HepG2 (cell line): ENCODE results near the gene IL15. TPM values are rescaled to one million over a fixed set of nuclear protein-coding genes. Genes with fewer than 3 reads are reported as not detected.

ENCODE experiments used
- E2F1 ChIP-seq: sonication (generic); formaldehyde crosslinking; IDR thresholded peaks from 2 replicates; pipeline ENCODE4 v1.5.0; 2020; ENCODE audit warnings: missing genetic modification reagents
- ETS1 ChIP-seq: sonication (generic); formaldehyde crosslinking; IDR thresholded peaks from 2 replicates; pipeline ENCODE4 v1.4.0; 2020; ENCODE audit warnings: missing genetic modification reagents
- GTF2F1 ChIP-seq: fragments of 150-350 bp; IDR thresholded peaks from 2 replicates; pipeline ENCODE4 v1.6.1; 2014; ENCODE audit warnings: low read length
- RERE ChIP-seq: IDR thresholded peaks from 2 replicates; pipeline ENCODE4 v1.6.1; 2016; ENCODE audit warnings: low read depth, missing genetic modification reagents, missing compliant biosample characterization
- ZNF782 ChIP-seq: sonication (generic); formaldehyde crosslinking; IDR thresholded peaks from 2 replicates; pipeline ENCODE4 v1.4.0; 2020; ENCODE audit warnings: missing genetic modification reagents, mild to moderate bottlenecking, borderline replicate concordance
- polyA plus RNA-seq, 8 experiments: library from polyadenylated mRNA; depleted of rRNA in 3 of 8; stranded (reverse) in 7 of 8; unstranded in 1 of 8; fragments of >200 nt; fragmentation: Illumina TruSeq in 4 of 8; extraction: Trizol in 4 of 8; gene quantifications; 2 replicates each; pipeline versions ENCODE4 v1.2.1 to v1.2.3, GENCODE V29; 2011 to 2016; ENCODE audit warnings: low read depth in 4 of 8, missing spikeins in 1 of 8, mixed read lengths in 1 of 8; ENCODE audit not compliant: insufficient read depth in 1 of 8
- total RNA-seq, 5 experiments: library from RNA; depleted of rRNA; stranded (reverse); fragments of >200 nt; fragmentation: Illumina TruSeq; extraction: Trizol; gene quantifications; 2 replicates each; pipeline ENCODE4 v1.2.3, GENCODE V29; 2016; ENCODE audit warnings: low read depth in 1 of 5

Gene IL15
- total and polyA plus RNA-seq, 2 of the 13 experiments (the other 11 are each of a cell fraction or from before 2014, with no cell fraction given), result 0.12 to 0.24 TPM

- no peak for TF ChIP-seq E2F1 (CRISPR knock-in tag)
- no peak for TF ChIP-seq ZNF782 (CRISPR knock-in tag)
- no peak for TF ChIP-seq RERE
- no peak for TF ChIP-seq GTF2F1
- no peak for TF ChIP-seq ETS1 (CRISPR knock-in tag)
These were observed 123.5 kb downstream of the IL15 start (continued) for GRCh38 chr4:141759796-141760425.
